ENCODE data around the gene MGST3.

Gene MGST3

DNA sequence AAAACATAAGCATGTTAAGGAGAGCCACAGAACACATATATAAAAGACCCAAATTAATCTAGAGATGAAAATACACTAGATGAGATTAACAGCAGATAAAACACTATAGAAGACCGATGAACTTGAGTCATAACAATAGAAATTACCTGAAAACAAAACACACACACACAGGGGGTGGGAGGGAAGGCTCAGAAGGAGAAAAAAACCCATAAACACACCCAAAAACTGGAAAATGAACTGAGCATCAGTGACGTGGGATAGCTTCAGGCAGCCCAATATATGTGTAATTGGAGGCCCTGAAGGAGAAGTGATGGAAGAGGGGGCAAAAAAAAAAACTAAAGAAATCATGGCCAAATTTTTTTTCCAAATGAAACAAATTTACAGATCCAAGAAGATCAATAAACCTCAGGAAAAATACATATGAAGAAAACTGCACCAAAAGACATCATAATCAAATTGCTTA, 56.0 kb downstream of the MGST3 start:
- Histone ChIP-seq H3K27me3 (ENCODE audit: insufficient read depth, low read length, poor library complexity, severe bottlenecking) (no peaks in the 10 kb centered on the region), H3K9me3 (ENCODE audit: insufficient read depth, low read depth, low read length) (no peaks in the 10 kb centered on the region), H3K36me3 (ENCODE audit: insufficient read depth, low read length) (peaks cover 29% of the 10 kb centered on the region), H3K79me2 (ENCODE audit: insufficient read depth, low read length) (peaks cover 89% of the 10 kb centered on the region), H3K4me2 (ENCODE audit: low read depth, low read length, poor library complexity, severe bottlenecking) (peak overlapping the region; percentile 29), H3K4me3 (ENCODE audit: low read length, poor library complexity, severe bottlenecking) (no peak overlapping the region), H3F3A (ENCODE audit: low read depth) (no peaks in the 10 kb centered on the region), H3K4me1 (ENCODE audit: insufficient read depth, low read length, poor library complexity, severe bottlenecking) (peaks cover 21% of the 10 kb centered on the region), H3K9ac (ENCODE audit: low read depth, low read length, poor library complexity, severe bottlenecking) (peak overlapping the region; percentile 10), H2AFZ (ENCODE audit: low read length) (no peak overlapping the region), H3K9me2 (replicated peaks; ENCODE audit: low read depth, low read length) (no peaks in the 10 kb centered on the region), H4K20me1 (ENCODE audit: insufficient read depth, low read length, poor library complexity, severe bottlenecking) (peaks cover 23% of the 10 kb centered on the region)
- no peak for TF ChIP-seq EZH2phosphoT487 (IDR thresholded peaks at IDR 0.05; ENCODE audit: borderline replicate concordance)
- TF ChIP-seq, protein P1, sequence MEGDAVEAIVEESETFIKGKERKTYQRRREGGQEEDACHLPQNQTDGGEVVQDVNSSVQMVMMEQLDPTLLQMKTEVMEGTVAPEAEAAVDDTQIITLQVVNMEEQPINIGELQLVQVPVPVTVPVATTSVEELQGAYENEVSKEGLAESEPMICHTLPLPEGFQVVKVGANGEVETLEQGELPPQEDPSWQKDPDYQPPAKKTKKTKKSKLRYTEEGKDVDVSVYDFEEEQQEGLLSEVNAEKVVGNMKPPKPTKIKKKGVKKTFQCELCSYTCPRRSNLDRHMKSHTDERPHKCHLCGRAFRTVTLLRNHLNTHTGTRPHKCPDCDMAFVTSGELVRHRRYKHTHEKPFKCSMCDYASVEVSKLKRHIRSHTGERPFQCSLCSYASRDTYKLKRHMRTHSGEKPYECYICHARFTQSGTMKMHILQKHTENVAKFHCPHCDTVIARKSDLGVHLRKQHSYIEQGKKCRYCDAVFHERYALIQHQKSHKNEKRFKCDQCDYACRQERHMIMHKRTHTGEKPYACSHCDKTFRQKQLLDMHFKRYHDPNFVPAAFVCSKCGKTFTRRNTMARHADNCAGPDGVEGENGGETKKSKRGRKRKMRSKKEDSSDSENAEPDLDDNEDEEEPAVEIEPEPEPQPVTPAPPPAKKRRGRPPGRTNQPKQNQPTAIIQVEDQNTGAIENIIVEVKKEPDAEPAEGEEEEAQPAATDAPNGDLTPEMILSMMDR (conservative IDR thresholded peaks at IDR 0.05; ENCODE audit: low read length) = no peak

DNA sequence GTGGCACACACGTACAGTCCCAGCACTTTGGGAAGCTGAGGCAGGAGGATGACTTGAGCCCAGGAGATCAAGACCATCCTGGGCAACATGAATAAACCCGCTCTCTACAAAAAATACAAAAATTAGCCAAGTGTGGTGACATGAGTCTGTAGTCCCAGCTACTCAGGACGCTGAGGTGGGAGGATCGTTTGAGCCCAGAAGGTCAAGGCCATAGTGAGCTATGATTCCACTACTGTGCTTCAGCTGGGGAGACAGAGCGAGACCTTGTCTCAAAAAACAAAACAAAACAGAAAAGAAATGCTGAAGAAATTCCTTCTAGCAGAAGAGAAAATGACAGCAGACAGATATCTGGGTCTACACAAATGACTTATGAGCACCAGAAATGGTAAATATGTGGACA, 57.0 kb downstream of the MGST3 start:
- Histone ChIP-seq H3K4me1 (ENCODE audit: insufficient read depth, low read length, poor library complexity, severe bottlenecking) (peaks cover 21% of the 10 kb centered on the region), H3F3A (ENCODE audit: low read depth) (no peaks in the 10 kb centered on the region), H3K4me2 (ENCODE audit: low read depth, low read length, poor library complexity, severe bottlenecking) (no peak overlapping the region), H3K27me3 (ENCODE audit: insufficient read depth, low read length, poor library complexity, severe bottlenecking) (no peaks in the 10 kb centered on the region), H2AFZ (ENCODE audit: low read length) (no peak overlapping the region), H3K36me3 (ENCODE audit: insufficient read depth, low read length) (peaks cover 19% of the 10 kb centered on the region; the same call in 1 of the 2 replicates), H3K9me3 (ENCODE audit: insufficient read depth, low read depth, low read length) (no peaks in the 10 kb centered on the region), H3K79me2 (ENCODE audit: insufficient read depth, low read length) (peaks cover 86% of the 10 kb centered on the region), H3K9ac (ENCODE audit: low read depth, low read length, poor library complexity, severe bottlenecking) (no peak overlapping the region), H3K9me2 (replicated peaks; ENCODE audit: low read depth, low read length) (no peaks in the 10 kb centered on the region), H3K4me3 (ENCODE audit: low read length, poor library complexity, severe bottlenecking) (no peak overlapping the region), H4K20me1 (ENCODE audit: insufficient read depth, low read length, poor library complexity, severe bottlenecking) (peaks cover 23% of the 10 kb centered on the region)
- TF ChIP-seq EZH2phosphoT487 (IDR thresholded peaks at IDR 0.05; ENCODE audit: borderline replicate concordance) = no peak
- TF ChIP-seq, protein P1 (conservative IDR thresholded peaks at IDR 0.05; ENCODE audit: low read length) = no peak

DNA sequence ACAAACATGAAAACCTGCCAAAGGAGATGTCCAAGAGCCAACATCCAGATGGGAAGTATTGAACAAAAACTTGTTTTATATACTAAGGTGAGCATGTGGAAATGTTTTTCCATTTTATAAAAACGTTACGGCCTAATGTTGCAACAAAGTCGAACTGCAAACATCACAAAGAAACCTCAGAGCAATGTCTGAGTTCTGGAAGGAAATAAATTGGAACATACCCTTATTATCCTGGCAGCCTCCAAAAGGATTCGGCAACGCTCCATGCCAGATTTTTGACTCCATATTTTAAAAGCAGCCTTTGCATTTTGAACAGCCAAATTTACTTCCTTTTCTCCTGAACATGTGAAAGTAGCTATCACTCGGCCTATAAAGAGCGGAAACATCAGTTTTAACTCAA, 64.0 kb downstream of the MGST3 start:
- no peaks in the 10 kb centered on the region for H3K36me3 ChIP-seq (ENCODE audit: insufficient read depth, low read length)
- no peaks in the 10 kb centered on the region for H3K9me3 ChIP-seq (ENCODE audit: insufficient read depth, low read depth, low read length)
- peaks cover 57% of the 10 kb centered on the region for H3K79me2 ChIP-seq (ENCODE audit: insufficient read depth, low read length)
- no peak overlapping the region for H3K9ac ChIP-seq (ENCODE audit: low read depth, low read length, poor library complexity, severe bottlenecking)
- H3K27me3 ChIP-seq (ENCODE audit: insufficient read depth, low read length, poor library complexity, severe bottlenecking) = no peaks in the 10 kb centered on the region
- H4K20me1 ChIP-seq (ENCODE audit: insufficient read depth, low read length, poor library complexity, severe bottlenecking) = peaks cover 22% of the 10 kb centered on the region
- H3F3A ChIP-seq (ENCODE audit: low read depth) = peaks cover 9% of the 10 kb centered on the region
- H3K9me2 ChIP-seq (replicated peaks; ENCODE audit: low read depth, low read length) = no peaks in the 10 kb centered on the region
- H3K4me3 ChIP-seq (ENCODE audit: low read length, poor library complexity, severe bottlenecking) = peak overlapping the region; percentile 36
- TF ChIP-seq EZH2phosphoT487 (IDR thresholded peaks at IDR 0.05; ENCODE audit: borderline replicate concordance) = no peak
- TF ChIP-seq, protein P1 (conservative IDR thresholded peaks at IDR 0.05; ENCODE audit: low read length) = no peak
- peak overlapping the region; percentile 93 for H3K4me2 ChIP-seq (ENCODE audit: low read depth, low read length, poor library complexity, severe bottlenecking)
- no peak overlapping the region for H2AFZ ChIP-seq (ENCODE audit: low read length)
- peaks cover 35% of the 10 kb centered on the region for H3K4me1 ChIP-seq (ENCODE audit: insufficient read depth, low read length, poor library complexity, severe bottlenecking)
